ENCODE results near the gene DDX5.
"Not testable (repeated sequence)": the region's sequence is repeated elsewhere in the genome, so short reads cannot be mapped to it uniquely, and the experiment has no call there.

Gene DDX5

GRCh38 chr17:64506576-64507412 lies 705 bp upstream of the DDX5 start, which contains the start of gene CEP95:
Gene CEP95, plus strand, starts transcription at chr17:64506977. Its CDS starts 121 bp downstream, at chr17:64507098.
- peak; percentile 99 for DNase-seq

- no peak for DNase-seq
Measured at GRCh38 chr17:64505340-64506200, 519 bp downstream of the DDX5 start.

DNA sequence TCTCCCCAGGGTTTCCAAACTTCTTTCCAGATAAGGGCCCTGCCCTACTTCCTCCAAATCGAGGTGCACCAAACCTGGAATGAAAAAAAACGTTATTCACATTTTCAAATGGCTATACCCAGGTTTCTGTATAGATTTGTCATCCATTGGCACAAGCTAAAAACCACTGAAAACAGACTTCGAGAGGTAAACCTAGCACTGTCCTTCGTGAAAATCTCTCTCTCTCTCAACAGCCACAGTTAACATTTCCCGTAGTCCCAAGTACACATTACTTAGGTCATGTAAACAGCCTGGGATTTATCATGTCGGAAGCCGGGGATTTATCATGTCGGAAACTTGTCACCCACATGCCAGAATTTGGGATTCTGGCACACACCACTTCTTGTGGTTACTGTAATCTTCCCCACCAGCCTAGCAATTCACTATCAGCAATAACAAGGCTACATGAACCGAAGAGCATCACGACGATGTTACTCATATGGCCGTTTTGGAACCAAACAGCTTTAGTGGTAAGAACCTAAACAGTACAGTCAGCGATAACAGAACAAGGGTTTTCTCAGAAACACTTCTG lies 1.2 kb downstream of the DDX5 start:
- no peak for DNase-seq

DNA sequence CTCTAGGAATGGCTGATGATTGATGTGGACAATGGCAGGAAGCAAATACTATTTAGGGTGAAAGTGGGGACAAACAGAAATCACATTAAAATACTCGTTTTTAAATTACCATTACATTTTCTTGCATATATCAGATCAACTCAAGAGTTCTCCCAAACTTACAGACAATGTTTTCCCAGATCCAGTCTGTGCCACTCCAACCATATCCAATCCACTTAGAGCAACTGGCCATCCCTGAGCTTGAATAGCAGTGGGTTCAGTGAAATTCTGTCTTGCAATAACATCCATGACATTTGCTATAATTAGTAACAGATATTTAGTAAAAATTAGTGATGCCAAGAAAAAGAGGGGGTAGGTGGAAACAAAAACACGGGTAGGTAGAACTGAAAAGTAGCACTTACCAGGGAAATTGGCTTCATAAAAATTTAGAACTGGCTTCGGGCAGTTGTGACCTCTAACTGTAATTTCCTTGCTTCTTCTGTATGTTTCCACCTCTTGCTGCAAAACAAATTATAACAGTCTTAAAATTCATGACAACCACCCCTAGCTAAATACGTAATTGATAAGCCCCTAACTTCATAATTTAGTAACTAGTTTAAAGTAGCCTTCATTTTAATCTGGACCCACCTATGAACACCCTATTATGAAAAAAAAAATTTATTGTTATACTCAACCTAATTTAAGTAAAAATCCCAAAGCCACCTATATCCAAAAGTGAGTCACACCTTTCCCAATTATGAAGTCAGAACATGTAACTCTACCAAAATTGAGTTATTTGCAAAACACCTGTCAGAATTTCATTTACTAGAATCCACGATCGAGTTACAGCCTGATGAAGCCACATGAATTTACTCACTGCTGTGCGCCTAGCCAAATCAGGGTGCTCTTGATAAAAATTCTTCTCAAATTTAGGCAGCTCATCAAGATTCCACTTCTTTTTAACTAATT lies 2.0 kb downstream of the DDX5 start:
- DNase-seq, result no peak

GRCh38 chr17:64503341-64503740 lies 2.7 kb downstream of the DDX5 start:
- DNase-seq, result no peak

DNA sequence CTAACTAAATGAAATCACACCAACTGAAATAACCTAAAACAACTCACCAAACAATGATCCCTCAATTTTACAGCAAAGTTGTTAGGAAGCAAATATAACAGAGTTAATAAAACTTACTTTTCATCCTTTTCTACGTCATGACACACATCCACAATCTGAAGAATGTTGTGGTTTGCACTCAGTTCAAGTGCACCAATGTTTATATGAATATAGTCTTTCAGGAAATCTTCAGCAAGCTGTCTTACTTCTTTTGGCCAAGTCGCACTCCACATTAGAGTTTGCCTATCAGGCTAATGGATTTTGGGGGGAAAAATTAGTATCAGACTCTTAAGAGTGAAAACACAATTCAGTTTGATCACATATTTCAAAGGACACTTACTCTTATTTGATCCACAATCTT lies 3.3 kb downstream of the DDX5 start:
- no peak for DNase-seq

DNA sequence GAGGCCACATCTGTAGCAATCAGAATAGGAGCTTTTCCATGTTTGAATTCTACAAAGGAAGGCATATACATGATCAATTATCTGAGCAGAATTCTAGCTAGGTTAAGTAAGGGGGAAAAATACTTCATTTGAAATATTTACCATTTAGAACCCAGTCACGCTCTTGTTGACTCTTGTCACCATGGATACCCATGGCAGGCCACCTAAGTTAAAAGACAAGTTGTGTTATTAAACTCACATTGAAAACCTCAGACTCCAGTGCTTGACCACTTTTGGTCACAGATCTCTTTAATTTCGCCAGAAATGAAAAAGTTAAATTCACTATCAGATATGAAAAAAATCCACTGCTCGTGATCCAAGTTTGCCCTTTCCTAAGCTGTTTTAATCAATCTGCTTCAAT lies 4.1 kb downstream of the DDX5 start:
- DNase-seq, result no peak

- DNase-seq, result no peak
Measured at GRCh38 chr17:64500862-64501765, 5.0 kb downstream of the DDX5 start.

- DNase-seq, result no peak
Measured at GRCh38 chr17:64500487-64500859, 5.6 kb downstream of the DDX5 start.

- DNase-seq, result no peak
Measured at GRCh38 chr17:64499805-64500486, 6.1 kb downstream of the DDX5 start.

GRCh38 chr17:64498308-64499203 lies 7.5 kb downstream of the DDX5 start:
- DNase-seq, result no peak

GRCh38 chr17:64497565-64498035 lies 8.5 kb downstream of the DDX5 start:
- DNase-seq, result no peak

GRCh38 chr17:64496786-64497564 lies 9.1 kb downstream of the DDX5 start, which contains the start of gene POLG2:
Gene POLG2, minus strand, starts transcription at chr17:64497054. Its CDS starts 86 bp downstream, at chr17:64496968.
- peak; percentile 88 for DNase-seq

DNA sequence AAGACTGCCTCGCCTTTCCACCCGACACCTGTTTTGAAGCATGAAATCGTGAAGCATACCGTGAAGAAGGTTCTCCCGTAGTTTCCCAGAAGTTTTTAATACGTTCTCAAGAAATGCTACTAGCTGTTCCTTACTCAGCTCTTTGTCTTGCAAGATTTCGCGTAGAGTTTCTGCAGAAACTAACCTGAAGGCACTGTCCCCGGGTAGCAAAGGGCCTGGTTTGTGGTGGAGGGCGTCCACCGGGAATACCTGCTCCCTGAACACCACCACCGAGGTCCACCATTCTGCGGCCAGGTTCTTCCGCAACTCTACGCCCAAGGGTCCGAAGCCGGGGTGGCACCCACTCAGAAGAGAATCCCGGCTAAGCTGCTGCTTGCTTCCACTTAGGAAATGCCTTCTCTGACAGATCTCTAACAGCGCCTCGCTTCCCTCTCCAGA lies 9.7 kb downstream of the DDX5 start:
- no peak for DNase-seq

DNA sequence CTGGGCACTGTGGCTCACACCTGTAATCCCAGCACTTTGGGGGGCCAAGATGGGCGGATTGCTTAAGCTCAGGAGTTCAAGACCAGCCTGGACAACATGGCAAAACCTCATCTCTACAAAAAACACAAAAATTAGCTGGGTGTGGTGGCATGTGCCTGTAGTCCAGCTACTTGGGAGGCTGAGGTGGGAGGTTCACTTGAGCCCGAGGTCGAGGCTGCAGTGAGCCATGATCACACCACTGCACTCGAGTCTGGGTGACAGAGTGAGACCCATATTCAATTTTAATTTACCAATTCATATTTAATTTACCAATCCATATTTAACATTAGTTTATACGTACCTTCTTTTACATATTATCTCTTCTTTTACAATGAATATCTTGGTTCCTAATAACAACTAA lies 10.8 kb downstream of the DDX5 start:
- DNase-seq, result not testable (repeated sequence)

GRCh38 chr17:64494121-64494520 lies 12.0 kb downstream of the DDX5 start:
- DNase-seq, result no peak

GRCh38 chr17:64492481-64493109 lies 13.5 kb downstream of the DDX5 start:
- DNase-seq, result no peak

DNA sequence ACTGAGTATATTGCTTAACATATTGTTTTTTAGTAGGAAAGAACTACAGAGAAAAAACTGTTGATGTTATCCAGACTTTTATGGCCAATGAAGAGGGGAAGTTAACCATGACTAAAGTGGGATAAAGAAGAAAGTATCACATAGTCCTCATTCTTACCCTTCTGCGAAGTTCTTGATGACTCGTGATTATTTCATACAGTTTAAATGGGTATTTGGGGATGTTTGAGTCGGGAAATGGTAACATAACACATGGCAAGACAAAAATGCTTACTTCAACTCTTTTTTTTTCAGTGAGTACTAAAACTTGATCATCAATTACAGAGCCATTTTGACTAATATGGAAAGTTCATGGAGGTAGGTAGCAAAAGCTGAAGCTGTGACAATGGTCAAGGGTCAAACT lies 14.1 kb downstream of the DDX5 start:
- no peak for DNase-seq

All from amniotic stem cell (primary cell).